ENCODE data around the gene PRM2. TPM values are rescaled to one million over a fixed set of nuclear protein-coding genes. Genes with fewer than 3 reads are reported as not detected.
"Not testable (repeated sequence)": the region's sequence is repeated elsewhere in the genome, so short reads cannot be mapped to it uniquely, and the experiment has no call there.

PRM2 gene
- total RNA-seq, 1 donor from 2014 or later, result not detected

DNA sequence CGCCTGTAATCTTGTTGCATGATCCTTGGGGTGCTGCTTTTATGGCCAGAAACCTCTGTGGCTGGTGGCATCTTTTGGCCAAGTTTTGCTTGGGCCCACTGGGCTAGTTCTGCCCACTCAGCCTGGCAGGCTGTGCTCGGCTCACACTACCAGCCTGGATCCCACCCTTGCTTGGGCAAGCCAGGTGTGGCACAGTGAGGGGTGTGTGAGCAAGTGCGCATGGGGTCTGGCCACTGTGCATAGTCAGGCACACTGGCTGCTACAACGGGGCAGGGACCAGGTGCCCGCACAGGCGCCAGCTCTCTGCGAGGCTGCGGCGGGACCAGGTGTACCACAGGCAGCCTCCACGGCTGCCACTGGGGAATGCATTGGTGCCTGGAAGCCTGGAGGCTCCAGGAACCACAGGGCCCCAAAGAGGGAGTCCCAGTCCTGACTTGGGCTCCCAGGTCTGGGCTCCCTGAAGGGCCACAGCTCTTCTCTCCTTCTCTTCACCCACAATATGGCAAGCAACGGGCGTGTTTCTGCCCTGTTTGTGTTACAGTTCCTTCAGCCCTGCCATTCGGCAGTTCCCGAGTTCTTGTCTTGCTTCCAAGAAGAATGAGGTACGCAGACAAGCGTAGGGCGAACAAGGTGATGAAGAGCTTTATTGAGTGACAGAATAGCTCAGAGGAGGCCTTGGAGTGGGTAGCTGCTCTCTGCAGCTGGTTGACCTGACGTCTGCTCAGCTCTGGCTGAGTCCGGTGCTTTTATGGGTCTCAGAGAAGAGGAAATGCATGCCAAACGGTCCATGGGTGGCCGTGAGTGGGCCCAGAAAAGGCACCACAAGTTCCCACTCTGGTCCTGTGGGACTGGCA lies 31.6 kb upstream of the PRM2 start:
- no peak for DNase-seq (ENCODE audit: low read depth in 2 of 2)

DNA sequence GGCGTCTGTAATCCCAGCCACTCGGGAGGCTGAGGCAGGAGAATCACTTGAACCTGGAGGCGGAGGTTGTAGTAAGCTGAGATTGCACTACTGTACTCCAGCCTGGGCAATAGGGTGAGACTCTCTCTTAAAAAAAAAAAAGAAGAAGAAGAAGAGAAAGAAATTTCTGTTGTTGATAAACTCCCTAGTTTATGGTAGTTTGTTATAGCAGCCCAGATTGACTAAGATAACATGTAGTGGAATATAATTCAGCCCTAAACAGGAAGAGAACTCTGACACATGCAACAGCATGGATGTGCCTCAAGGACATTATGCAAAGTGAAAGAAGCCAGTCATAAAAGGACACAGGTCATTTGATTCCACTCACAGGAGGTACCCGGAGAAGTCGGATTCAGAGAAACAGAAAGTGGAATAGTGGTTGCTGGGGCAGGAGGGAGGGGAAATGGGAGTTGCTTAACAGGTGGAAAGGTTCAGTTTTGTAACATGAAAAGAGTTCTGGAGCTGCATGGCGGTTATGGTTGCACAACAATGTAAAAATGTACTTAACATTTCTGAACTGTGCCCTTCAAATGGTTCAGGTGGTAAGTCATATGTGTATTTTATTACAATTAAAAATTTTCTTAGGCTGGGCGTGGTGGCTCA lies 30.8 kb upstream of the PRM2 start:
- DNase-seq (ENCODE audit: low read depth in 2 of 2), result no peak

DNA sequence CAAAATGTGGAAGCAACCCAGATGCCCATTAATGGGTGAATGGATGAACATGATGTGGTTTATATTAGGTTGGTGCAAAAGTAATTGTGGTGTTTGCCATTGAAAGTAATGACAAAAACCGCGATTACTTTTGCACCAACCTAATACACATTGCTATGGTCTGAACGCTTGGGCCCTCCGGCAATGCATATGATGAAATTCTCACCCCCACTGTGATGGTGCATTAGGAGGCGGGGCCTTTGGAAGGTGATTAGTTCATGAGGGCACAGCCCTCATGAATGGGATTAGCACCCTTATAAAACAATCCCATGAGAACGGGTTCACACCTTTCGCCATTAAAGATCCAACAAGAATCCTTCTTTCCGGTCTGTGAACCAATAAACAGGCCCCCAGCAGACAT lies 30.1 kb upstream of the PRM2 start:
- no peak for DNase-seq (ENCODE audit: low read depth in 2 of 2)

DNA sequence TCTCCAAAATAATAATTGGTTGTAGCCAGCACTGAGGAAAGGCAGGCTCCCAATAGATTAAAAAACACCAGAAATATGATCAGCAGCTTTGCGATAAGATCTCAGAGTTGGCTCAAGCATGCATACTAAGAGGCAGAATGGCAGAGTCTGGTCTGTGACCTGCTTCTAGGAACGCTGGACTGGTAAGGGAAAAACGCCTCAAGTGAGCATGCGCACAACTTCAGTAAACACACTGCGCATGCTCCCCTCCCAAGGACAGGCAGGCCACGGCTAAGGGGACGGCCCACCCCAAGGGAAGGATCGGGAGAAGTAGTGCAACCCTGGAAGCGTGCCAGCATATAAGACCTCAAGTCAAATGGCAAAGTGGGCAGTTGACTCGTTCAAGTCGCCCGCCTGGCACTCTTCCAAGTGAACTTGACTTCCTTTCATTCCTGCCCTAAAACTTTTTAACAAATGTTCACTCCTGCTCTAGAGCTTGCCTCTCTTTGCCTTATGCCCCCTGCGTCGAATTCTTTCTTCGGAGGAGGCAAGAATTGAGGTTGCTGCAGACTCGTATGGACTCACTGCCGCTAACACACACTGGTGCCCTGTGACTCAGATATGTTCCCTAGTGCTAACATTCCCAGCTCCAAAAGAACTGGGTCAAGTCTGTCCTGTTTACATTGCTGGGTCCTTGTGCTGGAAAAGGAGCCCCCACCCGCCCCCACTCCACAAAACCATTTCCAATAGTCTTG lies 27.3 kb upstream of the PRM2 start:
- no peak for DNase-seq (ENCODE audit: low read depth in 2 of 2)

DNA sequence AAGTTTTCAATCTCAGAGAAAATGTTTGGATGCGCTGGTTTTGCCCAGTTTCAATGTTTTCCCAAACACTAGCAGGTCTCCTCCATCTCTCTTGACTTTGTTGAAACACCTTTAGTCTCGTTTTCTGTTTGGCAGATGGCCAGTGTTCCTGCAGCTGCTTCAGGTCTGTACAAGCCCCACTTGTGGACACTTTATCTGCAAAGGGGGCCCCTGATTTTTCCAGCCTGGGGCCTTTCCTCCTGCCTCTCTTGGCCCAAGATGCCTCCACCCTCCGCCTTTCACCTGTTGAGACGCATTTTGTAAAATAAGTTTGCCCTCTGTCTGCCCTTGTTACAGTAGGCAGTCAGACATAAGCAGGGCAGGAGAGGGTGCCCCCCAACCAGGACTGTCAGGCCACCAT lies 26.7 kb upstream of the PRM2 start:
- DNase-seq (ENCODE audit: low read depth in 2 of 2), result no peak

DNA sequence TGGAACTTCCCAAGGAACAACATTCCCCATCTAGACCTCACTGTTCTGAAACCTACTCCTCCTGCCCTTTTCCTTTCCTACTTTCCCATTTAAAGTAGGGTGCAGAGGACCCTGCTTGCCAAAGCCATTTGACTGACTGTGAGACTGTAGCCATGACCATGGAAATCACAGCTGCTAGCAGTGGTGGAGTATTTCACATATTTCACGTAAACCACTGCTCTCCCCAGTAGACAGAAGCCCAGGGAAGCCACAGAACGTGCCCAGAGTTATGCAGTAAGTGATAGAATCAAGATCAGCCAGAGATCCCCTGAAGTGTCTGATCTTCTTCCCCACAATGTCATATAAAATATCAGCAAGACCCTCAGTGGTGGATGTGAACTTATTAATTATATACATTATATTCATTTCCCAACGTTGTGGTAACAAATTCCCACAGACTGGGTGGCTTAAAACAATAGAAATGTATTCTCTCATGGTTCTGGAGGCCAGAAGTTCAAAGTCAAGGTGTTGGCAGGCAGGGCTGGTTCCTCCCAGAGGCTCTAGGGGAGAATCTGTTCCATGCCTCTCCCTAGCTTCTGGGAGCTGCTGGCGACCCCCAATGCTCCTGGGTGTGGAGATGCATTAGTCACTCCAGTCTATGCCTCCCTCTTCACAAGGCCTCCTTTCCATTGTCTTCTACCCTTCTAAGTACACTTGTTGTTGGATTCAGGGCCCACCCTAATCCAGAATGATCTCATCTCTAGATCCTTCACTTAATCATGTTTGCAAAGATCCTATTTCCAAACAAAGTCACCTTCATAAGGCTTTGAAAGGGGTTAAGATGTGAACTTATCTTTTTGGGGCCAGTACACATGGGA lies 25.6 kb upstream of the PRM2 start:
- no peak for DNase-seq (ENCODE audit: low read depth in 2 of 2)

DNA sequence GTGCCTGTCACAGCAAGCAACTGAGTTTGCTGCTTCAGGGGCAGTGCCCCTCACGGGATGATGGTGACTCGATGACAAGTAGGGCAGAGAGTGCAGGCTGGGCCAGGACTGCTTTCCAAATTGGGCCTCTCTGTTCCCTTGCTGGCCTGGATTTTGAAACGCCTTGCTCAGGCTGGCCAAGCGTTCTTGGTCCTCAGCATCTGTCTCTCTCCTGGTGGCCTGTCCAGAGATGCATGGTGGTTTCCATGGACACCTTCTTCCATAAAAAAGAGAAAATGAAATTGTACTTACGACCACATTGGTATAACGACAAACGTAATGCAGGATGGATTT lies 24.2 kb upstream of the PRM2 start:
- no peak for DNase-seq (ENCODE audit: low read depth in 2 of 2)

DNA sequence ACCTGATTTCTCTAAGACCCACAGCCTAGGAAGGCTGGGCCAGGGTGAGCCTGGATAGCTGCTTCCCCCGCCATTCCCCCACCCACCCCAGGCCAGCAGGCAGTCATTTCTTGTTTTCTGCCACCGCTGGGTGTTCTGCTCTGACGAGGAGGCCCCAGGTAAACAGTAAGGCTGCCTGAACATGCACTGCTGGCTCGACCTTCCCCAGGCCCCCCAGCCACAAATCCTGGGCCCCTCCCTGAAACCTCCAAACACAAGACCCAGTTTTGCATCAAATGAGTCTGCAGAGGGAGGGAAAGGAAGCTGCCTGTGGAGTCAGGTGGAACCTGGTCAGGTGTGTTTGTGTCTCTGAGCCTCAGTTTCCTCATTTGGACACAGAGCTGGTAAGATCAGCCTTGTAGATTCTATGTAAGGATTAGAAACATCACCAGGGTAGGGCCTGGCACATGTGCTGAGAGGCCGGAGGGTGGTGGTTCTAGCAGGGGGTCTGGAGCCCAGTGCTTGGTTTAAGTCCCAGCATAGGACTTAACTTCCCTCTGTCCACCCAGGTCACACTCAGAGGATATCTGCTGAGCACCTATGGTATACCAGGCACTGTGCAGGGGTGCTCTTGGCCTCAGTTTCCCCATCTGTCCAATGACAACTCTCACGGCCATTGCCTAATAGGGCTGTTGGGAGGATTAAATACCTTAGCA lies 23.7 kb upstream of the PRM2 start:
- DNase-seq (ENCODE audit: low read depth in 2 of 2), result no peak

DNA sequence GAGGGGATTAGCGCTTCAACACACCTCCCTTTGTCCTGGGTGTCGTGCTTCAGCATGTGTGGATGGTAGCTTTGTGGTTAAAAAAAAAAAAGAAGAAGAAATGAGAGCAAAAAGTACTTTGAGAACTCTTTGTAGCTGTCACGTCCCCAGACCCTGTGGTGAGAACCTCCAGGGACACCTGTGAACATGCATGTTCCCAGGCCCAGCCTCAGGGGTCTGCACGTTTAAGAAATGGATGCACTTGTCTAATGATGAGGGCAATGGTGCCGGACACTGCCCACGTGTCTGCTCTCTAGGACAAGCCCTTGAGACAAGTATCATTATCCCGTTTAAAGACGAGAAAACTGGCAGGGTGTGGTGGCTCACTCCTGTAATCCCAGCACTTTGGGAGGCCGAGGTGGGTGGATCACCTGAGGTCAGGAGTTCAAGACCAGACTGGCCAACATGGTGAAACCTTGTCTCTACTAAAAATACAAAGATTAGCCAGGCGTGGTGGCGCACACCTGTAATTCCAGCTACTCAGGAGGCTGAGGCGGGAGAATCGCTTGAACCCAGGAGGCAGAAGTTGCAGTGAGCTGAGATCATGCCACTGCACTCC lies 22.8 kb upstream of the PRM2 start:
- DNase-seq (ENCODE audit: low read depth in 2 of 2), result not testable (repeated sequence)

DNA sequence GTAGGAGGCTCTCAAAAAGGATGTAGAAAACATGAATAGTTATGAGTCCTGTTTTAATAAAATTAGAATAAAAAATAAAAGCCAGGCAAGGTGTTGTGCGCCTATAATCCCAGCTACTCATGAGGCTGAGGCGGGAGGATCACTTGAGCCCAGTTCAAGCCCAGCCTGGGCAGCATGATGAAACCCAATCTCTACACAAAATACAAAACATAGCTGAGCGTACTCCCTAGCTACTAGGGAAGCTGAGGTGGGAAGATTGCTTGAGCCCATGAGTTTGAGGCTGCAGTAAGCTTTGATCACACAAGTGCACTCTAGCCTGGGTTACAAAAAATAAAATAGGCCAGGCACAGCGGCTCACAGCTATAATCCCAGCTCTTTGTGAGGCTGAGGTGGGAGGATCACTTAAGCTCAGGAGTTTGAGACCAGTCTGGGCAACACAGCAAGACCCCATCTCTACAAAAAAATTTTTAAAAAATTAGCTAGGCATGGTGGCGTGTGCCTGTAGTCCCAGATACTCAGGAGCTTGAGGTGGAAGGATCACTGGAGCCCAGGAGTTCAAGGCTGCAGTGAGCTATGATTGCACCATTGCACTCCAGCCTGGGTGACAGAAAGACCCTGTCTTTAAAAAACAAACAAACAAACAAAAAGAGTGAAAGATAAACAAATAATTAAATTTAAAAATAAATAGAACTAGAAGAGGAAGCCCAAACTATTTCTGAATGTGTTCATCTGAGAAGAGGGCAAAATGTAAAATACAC lies 22.0 kb upstream of the PRM2 start:
- DNase-seq (ENCODE audit: low read depth in 2 of 2), result no peak

DNA sequence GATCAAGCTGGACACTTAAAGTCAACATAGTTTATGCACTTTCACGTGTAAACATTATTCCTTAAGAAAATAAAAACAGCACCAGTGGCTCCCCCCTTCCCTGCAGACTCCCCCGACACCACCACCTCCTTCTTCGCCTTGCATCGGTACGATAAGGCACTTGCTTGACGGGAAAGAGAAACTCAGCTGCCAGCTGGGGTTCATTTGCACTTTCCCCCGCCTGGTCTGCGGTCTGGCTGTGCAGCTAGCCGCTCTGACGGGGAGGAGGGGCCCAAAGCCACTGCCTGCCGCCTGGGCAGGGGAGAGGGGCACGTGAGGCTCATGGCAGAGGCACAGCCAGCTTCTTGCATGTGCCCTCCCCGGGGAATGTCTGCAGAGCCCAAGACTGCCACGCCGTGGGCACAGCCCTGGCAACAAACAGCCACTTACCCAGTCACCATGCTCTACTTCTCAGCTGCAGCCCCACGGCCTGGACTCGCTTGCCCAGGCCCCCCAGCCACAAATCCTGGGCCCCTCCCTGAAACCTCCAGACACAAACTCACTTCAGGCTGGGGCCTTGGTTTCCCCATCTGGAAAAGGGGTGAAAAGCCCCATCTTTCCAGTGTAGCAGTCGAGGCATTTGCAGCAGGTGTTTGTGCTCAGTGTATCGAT lies 21.3 kb upstream of the PRM2 start:
- no peak for DNase-seq (ENCODE audit: low read depth in 2 of 2)

DNA sequence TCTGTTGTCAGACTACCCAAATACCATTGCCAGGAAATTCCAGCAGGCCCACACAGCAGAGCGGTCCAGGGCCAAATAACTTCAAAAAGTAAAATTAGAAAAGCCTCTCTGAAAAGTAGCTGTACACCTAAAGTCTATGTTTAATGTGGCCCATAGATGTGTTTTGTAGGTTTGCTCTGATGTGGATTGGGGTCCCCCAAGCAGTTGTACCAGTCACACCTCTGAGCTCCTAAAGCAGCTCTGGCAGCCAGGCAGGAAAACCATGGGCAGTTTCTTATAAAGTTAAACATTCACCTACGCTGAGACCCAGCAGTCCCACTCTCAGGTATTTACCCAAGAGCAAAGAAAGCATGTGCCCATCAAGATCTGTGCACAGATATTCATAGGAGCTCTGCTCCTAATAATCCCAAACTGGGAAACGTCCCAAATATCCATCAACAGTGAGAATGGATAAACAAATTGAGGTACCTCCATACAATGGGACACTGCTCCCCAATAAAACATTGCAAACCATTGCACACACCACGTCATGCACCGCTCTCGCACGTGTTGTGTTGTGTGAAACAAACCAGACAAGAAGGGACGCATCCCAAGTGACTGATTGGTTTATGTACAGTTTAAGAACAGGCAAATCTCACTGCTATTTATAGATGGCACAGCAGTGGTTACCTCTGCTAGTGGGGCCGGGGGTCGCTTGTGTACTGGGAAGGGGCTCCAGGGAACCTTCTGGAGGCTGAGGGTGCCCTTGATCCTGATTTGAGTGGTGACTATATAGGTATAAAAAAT lies 20.6 kb upstream of the PRM2 start:
- no peak for DNase-seq (ENCODE audit: low read depth in 2 of 2)

DNA sequence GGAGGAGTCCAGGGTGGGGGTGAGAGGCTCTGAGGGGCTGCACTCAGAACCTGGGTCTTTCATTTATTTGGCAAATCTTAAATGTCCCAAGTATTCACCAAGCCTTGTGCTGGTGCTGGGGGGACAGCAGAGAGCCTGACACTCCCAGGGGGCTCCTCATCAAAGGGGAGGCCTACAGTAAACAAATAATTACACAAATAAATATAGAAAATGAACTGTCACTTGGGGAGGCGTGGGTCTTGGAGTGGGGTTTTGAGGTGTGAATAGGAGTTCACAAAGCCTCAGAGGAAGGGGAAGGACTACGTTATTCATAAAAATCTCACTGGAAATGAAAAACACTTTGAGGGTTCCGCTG lies 20.0 kb upstream of the PRM2 start:
- DNase-seq (ENCODE audit: low read depth in 2 of 2), result no peak

DNA sequence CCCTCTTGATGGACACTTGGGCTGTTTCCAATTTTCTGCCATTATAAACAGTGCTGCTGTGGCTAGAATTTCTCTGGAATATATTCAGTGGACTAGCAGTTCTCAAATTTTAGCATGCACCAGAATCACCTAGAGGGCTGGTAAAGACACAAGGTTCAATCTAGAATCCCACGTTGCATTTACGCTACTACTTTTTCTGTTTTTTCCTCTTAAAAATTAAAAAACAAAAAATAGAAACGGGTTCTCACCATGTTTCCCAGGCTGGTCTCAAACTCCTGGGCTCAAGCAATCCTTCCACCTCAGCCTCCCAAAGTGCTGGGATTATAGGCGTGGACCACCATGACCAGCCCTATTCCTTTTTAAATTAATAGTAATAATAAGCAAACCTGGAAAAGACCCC lies 19.4 kb upstream of the PRM2 start:
- DNase-seq (ENCODE audit: low read depth in 2 of 2), result no peak

DNA sequence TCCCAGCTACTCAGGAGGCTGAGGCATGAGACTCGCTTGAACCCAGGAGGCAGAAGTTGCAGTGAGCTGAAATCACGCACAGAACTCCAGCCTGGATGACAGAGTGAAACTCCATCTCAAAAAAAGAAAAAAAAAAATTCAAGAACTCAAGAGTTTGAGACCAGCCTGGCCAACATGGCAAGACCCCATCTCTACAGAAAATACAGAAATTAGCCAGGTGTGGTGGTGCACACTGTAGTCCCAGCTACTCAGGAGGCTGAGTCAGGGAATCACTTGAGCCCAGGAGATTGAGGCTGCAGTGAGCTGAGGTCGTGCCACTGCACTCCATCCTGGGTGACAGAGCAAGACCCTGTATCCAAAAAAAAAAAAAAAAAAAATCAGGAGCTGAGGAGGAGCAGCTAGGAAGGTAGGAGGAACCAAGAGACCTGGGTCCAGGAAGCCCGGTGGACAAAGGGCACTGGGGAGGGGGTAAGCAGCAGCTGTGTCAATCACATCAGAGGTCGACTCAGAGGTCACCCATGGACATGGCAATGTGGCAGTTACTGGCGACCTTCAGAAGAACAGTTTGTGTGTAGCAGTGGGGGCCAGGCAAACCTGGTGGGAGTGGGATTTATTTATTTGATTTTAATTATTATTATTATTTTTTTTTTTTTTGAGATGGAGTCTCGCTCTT lies 15.9 kb upstream of the PRM2 start:
- DNase-seq (ENCODE audit: low read depth in 2 of 2), result no peak

DNA sequence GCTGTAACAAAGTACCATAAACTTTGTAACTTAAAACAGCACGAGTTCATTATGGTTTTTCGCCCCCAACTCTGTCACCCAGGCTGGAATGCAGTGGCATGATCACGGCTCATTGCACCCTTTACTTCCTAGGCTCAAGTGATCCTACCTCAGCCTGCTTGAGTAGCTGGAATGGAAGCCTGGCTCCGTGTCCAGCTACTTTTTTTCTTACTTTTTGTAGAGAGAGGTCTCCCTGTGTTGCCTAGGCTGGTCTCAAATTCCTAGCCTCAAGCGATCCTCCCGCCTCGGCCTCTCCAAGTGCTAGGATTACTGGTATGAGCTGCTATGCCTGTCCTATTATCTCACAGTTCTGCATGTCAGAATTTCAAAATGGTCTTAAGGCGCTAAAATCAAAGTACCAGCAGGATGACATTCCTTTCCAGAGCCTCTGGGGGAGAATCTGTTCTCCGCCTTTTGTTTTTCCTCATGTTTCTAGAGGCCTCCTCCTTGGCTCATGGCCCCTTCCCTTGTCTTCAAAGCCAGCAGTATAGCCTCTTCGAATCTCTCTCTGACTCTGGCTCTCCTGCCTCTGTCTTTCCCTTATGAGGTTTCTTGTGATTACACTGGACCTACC lies 14.9 kb upstream of the PRM2 start:
- DNase-seq (ENCODE audit: low read depth in 2 of 2), result no peak

DNA sequence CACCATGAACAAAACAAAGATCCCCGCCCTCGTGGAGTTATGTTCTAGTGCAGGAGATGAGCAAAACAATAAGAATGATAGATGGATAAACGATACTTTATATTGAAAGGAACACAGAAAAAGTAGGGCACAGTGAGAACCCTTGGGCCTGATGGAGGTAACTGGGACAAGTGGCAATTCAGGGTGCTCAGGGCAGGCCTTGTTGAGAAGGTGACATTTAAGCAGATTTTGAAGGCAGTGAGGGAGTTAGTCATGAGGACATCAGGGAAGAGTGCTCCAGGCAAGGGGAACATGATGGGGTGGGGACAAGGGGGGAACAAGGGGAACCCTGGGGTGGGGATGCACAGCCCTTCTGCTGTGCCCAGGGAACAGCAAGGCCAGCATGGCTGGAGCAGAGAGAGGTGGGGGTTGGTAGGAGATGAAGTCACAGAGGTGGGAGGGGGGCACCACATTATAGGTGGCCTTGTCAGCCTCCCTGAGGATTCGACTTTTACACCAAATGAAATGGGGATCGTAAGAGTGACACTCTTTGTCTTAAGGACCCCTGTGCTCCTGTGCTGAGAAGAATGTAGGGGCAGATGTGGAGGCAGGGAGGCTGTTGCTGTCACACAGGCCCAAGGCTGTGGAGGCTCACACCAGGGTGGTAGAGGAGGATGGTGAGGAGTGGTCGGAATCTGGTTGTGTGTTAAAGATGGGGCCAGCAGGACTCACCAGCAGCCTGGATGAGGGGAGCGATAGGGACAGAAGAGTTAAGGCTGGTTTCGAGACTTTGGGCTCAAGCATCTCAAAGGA lies 14.0 kb upstream of the PRM2 start:
- no peak for DNase-seq (ENCODE audit: low read depth in 2 of 2)
